ENCODE results near the gene ITPK1.

GRCh38 chr14:93046705-93047050 is 69.0 kb downstream of the ITPK1 start:
- TF ChIP-seq TCF12 (IDR thresholded peaks at IDR 0.05; ENCODE audit: low read depth): no peak
- TF ChIP-seq, protein P1, sequence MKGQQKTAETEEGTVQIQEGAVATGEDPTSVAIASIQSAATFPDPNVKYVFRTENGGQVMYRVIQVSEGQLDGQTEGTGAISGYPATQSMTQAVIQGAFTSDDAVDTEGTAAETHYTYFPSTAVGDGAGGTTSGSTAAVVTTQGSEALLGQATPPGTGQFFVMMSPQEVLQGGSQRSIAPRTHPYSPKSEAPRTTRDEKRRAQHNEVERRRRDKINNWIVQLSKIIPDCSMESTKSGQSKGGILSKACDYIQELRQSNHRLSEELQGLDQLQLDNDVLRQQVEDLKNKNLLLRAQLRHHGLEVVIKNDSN (IDR thresholded peaks at IDR 0.05): no peak
- TF ChIP-seq, protein P2, sequence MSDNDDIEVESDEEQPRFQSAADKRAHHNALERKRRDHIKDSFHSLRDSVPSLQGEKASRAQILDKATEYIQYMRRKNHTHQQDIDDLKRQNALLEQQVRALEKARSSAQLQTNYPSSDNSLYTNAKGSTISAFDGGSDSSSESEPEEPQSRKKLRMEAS (IDR thresholded peaks at IDR 0.05): no peak
- TF ChIP-seq, protein P3, sequence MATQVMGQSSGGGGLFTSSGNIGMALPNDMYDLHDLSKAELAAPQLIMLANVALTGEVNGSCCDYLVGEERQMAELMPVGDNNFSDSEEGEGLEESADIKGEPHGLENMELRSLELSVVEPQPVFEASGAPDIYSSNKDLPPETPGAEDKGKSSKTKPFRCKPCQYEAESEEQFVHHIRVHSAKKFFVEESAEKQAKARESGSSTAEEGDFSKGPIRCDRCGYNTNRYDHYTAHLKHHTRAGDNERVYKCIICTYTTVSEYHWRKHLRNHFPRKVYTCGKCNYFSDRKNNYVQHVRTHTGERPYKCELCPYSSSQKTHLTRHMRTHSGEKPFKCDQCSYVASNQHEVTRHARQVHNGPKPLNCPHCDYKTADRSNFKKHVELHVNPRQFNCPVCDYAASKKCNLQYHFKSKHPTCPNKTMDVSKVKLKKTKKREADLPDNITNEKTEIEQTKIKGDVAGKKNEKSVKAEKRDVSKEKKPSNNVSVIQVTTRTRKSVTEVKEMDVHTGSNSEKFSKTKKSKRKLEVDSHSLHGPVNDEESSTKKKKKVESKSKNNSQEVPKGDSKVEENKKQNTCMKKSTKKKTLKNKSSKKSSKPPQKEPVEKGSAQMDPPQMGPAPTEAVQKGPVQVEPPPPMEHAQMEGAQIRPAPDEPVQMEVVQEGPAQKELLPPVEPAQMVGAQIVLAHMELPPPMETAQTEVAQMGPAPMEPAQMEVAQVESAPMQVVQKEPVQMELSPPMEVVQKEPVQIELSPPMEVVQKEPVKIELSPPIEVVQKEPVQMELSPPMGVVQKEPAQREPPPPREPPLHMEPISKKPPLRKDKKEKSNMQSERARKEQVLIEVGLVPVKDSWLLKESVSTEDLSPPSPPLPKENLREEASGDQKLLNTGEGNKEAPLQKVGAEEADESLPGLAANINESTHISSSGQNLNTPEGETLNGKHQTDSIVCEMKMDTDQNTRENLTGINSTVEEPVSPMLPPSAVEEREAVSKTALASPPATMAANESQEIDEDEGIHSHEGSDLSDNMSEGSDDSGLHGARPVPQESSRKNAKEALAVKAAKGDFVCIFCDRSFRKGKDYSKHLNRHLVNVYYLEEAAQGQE (IDR thresholded peaks at IDR 0.05; ENCODE audit: low read depth): no peak
- no peak for TF ChIP-seq ZBTB7A (IDR thresholded peaks at IDR 0.05; ENCODE audit: low read depth)
- no peak for TF ChIP-seq EP300 (IDR thresholded peaks at IDR 0.05; ENCODE audit: borderline replicate concordance)
- TF ChIP-seq TAF1 (IDR thresholded peaks at IDR 0.05; ENCODE audit: low read depth): no peak
- TF ChIP-seq YY1 (IDR thresholded peaks at IDR 0.05; ENCODE audit: low read depth): no peak
- no peak for TF ChIP-seq CREB1 (IDR thresholded peaks at IDR 0.05; ENCODE audit: low read depth)
- no peak for TF ChIP-seq RAD21 (IDR thresholded peaks at IDR 0.05; ENCODE audit: low read depth)
- TF ChIP-seq FOXM1 (IDR thresholded peaks at IDR 0.05; ENCODE audit: borderline replicate concordance, low read depth): no peak
- no peak for TF ChIP-seq CEBPB (IDR thresholded peaks at IDR 0.05)

All from Ishikawa (cell line).